ENCODE results near the gene GNA15. TPM values are rescaled to one million over a fixed set of nuclear protein-coding genes. Genes with fewer than 3 reads are reported as not detected.
A peak's percentile ranks its signal among the peaks of the same experiment; 100 is the strongest.

GNA15 gene
- total RNA-seq, 2 experiments from 2014 or later, result 44.1 to 45.5 TPM

DNA sequence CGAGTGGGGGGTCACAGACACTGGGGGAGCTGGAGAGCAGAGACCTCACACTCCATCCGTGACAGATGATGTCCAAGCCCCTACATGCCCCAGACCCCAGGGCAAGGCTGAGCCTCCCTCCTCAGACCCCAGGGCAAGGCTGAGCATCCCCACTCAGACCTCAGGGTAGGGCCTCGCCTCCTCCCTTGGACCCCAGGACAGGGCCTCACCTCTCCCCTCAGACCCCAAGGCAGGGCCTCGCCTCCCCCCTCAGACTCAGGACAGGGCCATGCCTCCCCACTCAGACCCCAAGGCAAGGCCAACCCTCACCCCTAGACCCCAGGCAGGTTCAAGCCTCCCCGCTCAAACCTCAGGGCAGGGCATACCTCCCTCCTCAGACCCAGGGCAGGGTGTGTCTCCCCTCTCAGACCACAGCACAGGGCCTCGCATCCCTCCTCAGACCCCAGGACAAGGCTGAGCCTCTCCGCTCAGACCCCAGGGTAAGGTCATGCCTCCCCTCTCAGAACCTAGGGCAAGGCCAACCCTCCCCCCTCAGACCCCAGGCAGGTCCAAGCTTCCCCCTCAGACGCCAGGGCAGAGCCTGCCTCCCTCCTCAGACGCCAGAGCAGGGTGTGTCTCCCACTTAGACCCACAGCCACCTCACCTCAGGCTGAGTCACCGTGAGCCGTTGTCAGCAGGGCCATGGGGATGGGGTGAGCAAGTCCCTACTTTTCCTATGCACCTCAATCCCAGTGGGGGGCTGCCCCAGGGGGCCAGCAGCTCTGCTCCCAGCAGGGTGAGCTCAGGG lies 41.1 kb downstream of the GNA15 start:
- Mint-ChIP-seq H3K36me3 (ENCODE audit: low read depth) (peaks cover 24% of the 10 kb centered on the region), H3K4me3 (peak overlapping the region; percentile 69), H3K27ac (peak overlapping the region; percentile 85), H3K27me3 (no peaks in the 10 kb centered on the region), H3K9me3 (no peaks in the 10 kb centered on the region), H3K4me1 (ENCODE audit: low read depth) (peaks cover 19% of the 10 kb centered on the region)
- TF ChIP-seq CTCF (IDR thresholded peaks at IDR 0.05), result no peak
- ATAC-seq (peak; percentile 63), DNase-seq (peak; percentile 83)
- CTCF ChIA-PET, result interaction anchor here (0.9 kb wide), 1 partner anchor 15 kb away, joined by 3 read pairs; no protein-coding TSS in a partner anchor
- intact Hi-C loops (cut with micrococcal nuclease), result no loop called here
- POLR2A ChIA-PET, result no interaction called here

DNA sequence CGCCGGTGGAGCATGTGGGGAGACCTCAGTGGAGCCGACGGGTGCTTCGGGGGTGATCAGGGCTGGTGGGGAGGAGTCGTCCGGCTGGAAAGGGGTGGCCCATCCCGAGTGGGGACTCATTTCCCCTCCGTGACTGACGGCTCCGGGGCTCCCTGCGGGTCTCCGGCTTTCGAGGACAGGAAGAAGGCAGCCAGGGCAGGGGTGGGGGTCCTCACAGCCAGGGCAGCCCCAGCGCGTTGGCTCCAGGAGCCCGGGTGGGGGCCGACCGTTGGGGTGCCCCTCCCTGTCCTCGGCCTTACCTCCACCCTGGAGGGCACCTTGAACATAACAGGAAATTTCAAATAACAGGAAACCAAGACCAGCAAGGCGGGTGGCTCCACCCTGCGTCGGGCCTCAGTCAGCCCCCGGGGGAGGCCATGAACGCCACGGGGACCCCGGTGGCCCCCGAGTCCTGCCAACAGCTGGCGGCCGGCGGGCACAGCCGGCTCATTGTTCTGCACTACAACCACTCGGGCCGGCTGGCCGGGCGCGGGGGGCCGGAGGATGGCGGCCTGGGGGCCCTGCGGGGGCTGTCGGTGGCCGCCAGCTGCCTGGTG lies 42.6 kb downstream of the GNA15 start, which contains the start of gene S1PR4:
S1PR4 (plus strand) TSS at position 393 of the 596 bp plus-strand sequence; CDS start at position 417, 24 bp downstream.
- intact Hi-C loops (cut with micrococcal nuclease), result no loop called here
- ATAC-seq (peak; percentile 75), DNase-seq (peak; percentile 82)
- POLR2A ChIA-PET, result interaction anchor here (1.4 to 1.7 kb wide), 2 partner anchors 23 to 121 kb away, joined by 3 to 5 read pairs; no protein-coding TSS in a partner anchor
- peaks cover 30% of the 10 kb centered on the region for H3K36me3 Mint-ChIP-seq (ENCODE audit: low read depth)
- peak within 1 kb of the TSS; percentile 89 for H3K4me3 Mint-ChIP-seq
- CTCF ChIA-PET, result interaction anchor here (1.3 kb wide), 1 partner anchor 228 kb away, joined by 3 read pairs; no protein-coding TSS in a partner anchor
- no peaks in the 10 kb centered on the region for H3K9me3 Mint-ChIP-seq
- TF ChIP-seq CTCF (IDR thresholded peaks at IDR 0.05), result no peak
- H3K27me3 Mint-ChIP-seq, result no peaks in the 10 kb centered on the region
- H3K4me1 Mint-ChIP-seq (ENCODE audit: low read depth), result peaks cover 28% of the 10 kb centered on the region
- peak within 1 kb of the TSS; percentile 95 for H3K27ac Mint-ChIP-seq

DNA sequence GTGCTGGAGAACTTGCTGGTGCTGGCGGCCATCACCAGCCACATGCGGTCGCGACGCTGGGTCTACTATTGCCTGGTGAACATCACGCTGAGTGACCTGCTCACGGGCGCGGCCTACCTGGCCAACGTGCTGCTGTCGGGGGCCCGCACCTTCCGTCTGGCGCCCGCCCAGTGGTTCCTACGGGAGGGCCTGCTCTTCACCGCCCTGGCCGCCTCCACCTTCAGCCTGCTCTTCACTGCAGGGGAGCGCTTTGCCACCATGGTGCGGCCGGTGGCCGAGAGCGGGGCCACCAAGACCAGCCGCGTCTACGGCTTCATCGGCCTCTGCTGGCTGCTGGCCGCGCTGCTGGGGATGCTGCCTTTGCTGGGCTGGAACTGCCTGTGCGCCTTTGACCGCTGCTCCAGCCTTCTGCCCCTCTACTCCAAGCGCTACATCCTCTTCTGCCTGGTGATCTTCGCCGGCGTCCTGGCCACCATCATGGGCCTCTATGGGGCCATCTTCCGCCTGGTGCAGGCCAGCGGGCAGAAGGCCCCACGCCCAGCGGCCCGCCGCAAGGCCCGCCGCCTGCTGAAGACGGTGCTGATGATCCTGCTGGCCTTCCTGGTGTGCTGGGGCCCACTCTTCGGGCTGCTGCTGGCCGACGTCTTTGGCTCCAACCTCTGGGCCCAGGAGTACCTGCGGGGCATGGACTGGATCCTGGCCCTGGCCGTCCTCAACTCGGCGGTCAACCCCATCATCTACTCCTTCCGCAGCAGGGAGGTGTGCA lies 43.3 kb downstream of the GNA15 start:
- H3K36me3 Mint-ChIP-seq (ENCODE audit: low read depth), result peaks cover 34% of the 10 kb centered on the region
- peak overlapping the region; percentile 95 for H3K27ac Mint-ChIP-seq
- peaks cover 34% of the 10 kb centered on the region for H3K4me1 Mint-ChIP-seq (ENCODE audit: low read depth)
- ATAC-seq, result peak; percentile 6
- peak overlapping the region; percentile 89 for H3K4me3 Mint-ChIP-seq
- ChIA-PET CTCF (interaction anchor here (1.3 kb wide), 1 partner anchor 229 kb away, joined by 3 read pairs; no protein-coding TSS in a partner anchor), POLR2A (interaction anchor here (1.1 to 1.7 kb wide), 6 partner anchors 8 to 121 kb away, joined by 3 to 5 read pairs (median 3); partner anchors contain the start of genes GNA11 and TLE5)
- intact Hi-C loops (cut with micrococcal nuclease), result no loop called here
- H3K27me3 Mint-ChIP-seq, result no peaks in the 10 kb centered on the region
- no peaks in the 10 kb centered on the region for H3K9me3 Mint-ChIP-seq
- TF ChIP-seq CTCF (IDR thresholded peaks at IDR 0.05), result no peak
- DNase-seq, result peak; percentile 55

DNA sequence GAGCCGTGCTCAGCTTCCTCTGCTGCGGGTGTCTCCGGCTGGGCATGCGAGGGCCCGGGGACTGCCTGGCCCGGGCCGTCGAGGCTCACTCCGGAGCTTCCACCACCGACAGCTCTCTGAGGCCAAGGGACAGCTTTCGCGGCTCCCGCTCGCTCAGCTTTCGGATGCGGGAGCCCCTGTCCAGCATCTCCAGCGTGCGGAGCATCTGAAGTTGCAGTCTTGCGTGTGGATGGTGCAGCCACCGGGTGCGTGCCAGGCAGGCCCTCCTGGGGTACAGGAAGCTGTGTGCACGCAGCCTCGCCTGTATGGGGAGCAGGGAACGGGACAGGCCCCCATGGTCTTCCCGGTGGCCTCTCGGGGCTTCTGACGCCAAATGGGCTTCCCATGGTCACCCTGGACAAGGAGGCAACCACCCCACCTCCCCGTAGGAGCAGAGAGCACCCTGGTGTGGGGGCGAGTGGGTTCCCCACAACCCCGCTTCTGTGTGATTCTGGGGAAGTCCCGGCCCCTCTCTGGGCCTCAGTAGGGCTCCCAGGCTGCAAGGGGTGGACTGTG lies 44.0 kb downstream of the GNA15 start:
- peaks cover 40% of the 10 kb centered on the region for H3K4me1 Mint-ChIP-seq (ENCODE audit: low read depth)
- peak overlapping the region; percentile 89 for H3K4me3 Mint-ChIP-seq
- ATAC-seq (peak; percentile 12), DNase-seq (peak; percentile 70)
- peaks cover 37% of the 10 kb centered on the region for H3K36me3 Mint-ChIP-seq (ENCODE audit: low read depth)
- CTCF ChIA-PET, result interaction anchor here (1.3 kb wide), 1 partner anchor 229 kb away, joined by 3 read pairs; no protein-coding TSS in a partner anchor
- no peaks in the 10 kb centered on the region for H3K27me3 Mint-ChIP-seq
- POLR2A ChIA-PET, result interaction anchor here (0.6 to 1.7 kb wide), 7 partner anchors 9 to 122 kb away, joined by 3 to 5 read pairs (median 3); partner anchors contain the start of genes GNA11 and TLE5
- H3K9me3 Mint-ChIP-seq, result no peaks in the 10 kb centered on the region
- no peak for TF ChIP-seq CTCF (IDR thresholded peaks at IDR 0.05)
- H3K27ac Mint-ChIP-seq, result peak overlapping the region; percentile 95
- intact Hi-C loops (cut with micrococcal nuclease), result no loop called here
